ENCODE data around the gene TRHDE.

DNA sequence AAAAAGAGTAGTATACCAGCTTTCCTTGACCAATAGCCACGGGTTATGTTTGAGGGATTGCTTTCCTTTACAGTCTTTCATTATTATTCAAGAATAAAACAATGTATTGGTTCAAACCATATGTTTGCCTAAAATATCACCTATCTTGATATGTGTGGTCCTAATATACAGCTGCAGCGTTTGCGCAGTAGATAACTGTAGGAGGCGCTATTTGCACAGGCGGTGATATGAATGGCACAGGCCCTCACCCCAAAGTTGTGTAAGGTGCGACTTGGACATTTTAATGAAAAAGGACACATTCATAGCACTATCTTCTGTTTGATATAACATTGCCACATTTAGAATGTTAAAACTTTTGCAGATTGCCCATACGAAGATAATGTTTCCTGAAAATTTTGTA is 298.4 kb downstream of the TRHDE start:
- TF ChIP-seq ZFP36L1 (CRISPR knock-in tag; IDR thresholded peaks at IDR 0.05) (no peak), SMAD3 (CRISPR knock-in tag; IDR thresholded peaks at IDR 0.05) (no peak), HDAC2 (CRISPR knock-in tag; IDR thresholded peaks at IDR 0.05) (no peak), MXD4 (CRISPR knock-in tag; IDR thresholded peaks at IDR 0.05) (no peak), SPEN (CRISPR knock-in tag; IDR thresholded peaks at IDR 0.05; ENCODE audit: low read depth) (no peak)
- TF ChIP-seq, protein P1, sequence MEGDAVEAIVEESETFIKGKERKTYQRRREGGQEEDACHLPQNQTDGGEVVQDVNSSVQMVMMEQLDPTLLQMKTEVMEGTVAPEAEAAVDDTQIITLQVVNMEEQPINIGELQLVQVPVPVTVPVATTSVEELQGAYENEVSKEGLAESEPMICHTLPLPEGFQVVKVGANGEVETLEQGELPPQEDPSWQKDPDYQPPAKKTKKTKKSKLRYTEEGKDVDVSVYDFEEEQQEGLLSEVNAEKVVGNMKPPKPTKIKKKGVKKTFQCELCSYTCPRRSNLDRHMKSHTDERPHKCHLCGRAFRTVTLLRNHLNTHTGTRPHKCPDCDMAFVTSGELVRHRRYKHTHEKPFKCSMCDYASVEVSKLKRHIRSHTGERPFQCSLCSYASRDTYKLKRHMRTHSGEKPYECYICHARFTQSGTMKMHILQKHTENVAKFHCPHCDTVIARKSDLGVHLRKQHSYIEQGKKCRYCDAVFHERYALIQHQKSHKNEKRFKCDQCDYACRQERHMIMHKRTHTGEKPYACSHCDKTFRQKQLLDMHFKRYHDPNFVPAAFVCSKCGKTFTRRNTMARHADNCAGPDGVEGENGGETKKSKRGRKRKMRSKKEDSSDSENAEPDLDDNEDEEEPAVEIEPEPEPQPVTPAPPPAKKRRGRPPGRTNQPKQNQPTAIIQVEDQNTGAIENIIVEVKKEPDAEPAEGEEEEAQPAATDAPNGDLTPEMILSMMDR (CRISPR knock-in tag; IDR thresholded peaks at IDR 0.05): peak; percentile 57
- TF ChIP-seq, protein P2, sequence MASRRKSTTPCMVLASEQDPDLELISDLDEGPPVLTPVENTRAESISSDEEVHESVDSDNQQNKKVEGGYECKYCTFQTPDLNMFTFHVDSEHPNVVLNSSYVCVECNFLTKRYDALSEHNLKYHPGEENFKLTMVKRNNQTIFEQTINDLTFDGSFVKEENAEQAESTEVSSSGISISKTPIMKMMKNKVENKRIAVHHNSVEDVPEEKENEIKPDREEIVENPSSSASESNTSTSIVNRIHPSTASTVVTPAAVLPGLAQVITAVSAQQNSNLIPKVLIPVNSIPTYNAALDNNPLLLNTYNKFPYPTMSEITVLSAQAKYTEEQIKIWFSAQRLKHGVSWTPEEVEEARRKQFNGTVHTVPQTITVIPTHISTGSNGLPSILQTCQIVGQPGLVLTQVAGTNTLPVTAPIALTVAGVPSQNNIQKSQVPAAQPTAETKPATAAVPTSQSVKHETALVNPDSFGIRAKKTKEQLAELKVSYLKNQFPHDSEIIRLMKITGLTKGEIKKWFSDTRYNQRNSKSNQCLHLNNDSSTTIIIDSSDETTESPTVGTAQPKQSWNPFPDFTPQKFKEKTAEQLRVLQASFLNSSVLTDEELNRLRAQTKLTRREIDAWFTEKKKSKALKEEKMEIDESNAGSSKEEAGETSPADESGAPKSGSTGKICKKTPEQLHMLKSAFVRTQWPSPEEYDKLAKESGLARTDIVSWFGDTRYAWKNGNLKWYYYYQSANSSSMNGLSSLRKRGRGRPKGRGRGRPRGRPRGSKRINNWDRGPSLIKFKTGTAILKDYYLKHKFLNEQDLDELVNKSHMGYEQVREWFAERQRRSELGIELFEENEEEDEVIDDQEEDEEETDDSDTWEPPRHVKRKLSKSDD (CRISPR knock-in tag; IDR thresholded peaks at IDR 0.05; ENCODE audit: low read depth): no peak
- TF ChIP-seq, protein P3, sequence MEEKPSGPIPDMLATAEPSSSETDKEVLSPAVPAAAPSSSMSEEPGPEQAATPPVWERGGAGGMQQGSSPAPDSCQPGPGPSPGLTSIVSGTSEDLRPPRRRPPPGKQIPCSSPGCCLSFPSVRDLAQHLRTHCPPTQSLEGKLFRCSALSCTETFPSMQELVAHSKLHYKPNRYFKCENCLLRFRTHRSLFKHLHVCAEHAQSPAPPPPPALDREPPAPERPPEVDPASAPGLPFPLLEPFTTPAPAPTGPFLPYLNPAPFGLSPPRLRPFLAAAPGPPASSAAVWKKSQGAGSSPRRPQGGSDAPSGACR (CRISPR knock-in tag; IDR thresholded peaks at IDR 0.05): no peak
